DMS114 treated with DMSO at 0.1 percent for 48 hours (cell line): ENCODE results near the gene CCNI2.
A peak's percentile ranks its signal among the peaks of the same experiment; 100 is the strongest.

Experiments
- DNase-seq: peaks from one replicate; lab custom pipeline; 2025; ENCODE audit not compliant: unreplicated experiment; lab: John Stamatoyannopoulos, UW

CCNI2 gene

DNA sequence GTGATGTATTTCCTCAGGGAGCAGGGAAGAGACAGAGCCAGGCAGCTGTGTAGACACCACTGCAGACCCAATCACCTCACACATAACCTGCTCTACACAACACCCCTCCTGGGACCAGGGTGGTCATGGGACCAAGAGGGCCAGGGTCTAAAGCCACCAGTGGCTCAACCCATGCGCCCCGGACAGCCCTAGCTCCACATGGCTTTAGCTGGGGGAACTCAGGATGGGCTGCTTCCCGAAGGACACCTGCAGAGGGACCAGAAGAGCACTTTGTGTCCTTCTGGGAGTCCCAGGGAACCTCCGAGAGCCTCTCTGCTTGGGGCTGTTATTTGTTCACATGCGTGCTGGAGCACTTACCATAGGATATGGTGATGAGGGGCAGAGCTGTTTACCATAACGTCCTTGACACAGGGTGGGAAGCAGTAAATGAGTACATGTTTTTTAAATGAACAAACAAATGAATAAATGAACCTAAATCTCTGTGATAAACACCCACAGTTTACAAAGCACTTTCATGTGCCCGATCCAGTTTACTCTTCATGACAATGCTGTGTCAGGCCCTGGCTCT lies 17.5 kb downstream of the CCNI2 start:
- no peak for DNase-seq

DNA sequence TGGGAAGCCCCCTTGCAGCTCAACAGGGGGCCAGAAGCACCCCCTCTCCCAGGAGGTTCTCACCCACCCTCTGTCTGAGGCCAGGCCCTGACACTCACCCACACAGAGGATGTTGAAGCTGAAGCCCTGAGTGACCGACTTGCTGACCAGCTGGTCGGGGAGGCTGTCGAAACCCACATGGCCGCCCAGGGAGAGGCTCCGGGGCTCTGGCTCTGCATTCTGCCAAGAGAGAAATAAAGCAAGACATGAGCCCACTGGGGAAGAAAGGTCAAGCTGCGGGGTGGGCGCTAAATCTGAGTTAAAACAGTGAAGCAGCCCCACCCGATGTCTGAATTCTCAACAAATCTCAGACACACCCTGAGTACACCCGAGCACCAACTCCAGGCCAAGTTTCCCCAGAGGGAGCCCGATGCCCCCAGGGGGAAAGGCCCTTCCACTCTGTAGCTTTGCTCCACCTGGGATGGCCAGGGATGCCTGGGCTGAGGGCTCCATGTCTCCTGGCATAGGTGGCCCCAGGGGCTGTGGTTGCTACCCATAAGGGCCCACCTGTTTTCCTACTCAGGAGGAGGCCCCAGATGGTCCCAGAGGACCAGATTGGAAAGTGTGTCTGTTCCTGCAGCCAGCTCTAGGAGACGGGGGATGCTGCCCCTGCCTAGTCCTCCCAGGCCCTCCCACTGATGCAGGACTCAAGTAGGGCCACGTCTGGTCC lies 18.2 kb downstream of the CCNI2 start:
- no peak for DNase-seq

DNA sequence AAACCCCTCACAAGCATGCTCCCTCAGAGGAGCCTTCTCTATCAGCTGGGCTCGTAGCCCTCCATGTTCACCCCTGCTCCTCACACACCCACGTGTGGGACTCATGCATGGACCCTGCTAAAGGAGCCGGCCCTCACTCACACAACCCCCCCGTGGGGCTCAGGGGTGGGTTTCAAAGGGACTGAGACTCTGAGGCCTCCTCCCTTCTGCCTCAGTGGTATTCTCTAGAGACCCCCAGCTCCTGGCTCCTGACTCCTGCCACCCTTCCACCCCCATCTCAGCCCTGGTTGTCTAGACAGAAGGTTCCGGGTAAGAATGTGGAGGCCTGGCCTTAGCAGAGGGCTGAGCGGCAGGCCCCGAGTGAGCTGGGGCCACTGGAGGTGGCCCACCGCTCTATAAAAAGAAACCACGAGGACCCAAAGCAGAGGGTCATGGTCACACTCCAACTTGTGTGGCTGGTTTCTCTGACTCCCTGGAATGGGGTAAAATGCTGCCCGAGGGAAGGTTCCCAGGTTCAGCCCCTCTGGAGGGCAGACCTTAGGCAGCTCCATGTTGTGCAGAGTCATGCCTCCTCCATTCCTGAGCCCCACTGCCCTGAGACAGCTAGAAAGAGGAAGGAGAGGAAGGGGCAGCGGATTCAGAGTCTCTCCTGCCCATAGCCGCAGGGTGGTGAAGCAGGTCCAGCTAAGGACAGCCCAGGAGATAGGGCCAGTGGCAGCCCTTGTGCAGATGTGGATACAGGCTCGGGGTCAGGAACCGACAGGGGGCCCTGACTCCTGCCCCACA lies 19.0 kb downstream of the CCNI2 start:
- DNase-seq: no peak

DNA sequence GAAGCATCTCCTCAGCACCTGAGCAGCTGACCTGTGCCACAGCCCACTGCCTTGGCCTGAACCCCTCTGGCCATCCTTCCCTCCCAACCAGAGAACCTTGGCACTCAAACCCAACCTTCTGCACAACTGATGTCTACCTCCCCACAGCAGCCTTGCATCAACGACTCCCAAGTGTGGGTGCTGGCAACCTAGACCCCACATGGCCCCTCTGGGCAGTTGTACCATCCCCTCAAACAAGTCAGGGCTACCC lies 19.5 kb downstream of the CCNI2 start:
- no peak for DNase-seq

DNA sequence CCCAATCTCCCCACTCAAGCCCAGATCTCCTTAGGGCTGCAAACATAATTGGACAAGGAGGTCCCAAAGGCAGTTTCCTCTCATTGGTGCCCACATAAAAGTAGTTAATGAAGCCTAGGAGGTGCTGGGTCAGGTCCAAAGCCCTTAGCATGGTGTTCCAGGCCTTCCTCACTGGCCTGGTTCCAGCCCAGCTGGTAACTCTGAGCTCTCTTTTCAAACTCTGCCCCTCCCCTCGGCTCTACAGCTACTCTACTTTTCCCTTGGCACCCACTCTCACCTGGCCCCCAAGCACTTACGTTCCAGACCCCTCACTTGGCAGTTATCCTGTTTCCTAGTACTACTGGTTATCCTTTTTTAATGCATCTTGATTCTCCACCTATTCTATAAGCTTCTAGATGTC lies 19.9 kb downstream of the CCNI2 start:
- DNase-seq: no peak

DNA sequence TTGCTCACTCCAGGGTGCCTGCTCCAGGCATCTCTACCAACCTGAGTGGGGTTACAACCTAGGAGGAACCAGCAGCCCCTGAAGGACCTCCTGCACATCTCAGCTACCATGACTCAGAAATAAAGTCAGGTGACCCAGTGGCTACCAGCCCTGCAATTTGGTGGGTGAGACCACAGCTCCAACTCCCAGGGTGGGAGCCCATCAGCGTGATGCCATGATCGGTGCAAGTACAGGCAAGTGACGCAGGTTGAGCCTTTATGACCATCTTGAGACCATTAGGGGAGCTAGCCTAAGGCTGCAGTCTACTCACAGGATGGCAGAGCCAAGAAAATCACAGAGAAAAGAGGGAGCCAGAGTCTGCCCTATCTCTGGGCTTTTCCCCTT lies 21.3 kb downstream of the CCNI2 start:
- DNase-seq: no peak

DNA sequence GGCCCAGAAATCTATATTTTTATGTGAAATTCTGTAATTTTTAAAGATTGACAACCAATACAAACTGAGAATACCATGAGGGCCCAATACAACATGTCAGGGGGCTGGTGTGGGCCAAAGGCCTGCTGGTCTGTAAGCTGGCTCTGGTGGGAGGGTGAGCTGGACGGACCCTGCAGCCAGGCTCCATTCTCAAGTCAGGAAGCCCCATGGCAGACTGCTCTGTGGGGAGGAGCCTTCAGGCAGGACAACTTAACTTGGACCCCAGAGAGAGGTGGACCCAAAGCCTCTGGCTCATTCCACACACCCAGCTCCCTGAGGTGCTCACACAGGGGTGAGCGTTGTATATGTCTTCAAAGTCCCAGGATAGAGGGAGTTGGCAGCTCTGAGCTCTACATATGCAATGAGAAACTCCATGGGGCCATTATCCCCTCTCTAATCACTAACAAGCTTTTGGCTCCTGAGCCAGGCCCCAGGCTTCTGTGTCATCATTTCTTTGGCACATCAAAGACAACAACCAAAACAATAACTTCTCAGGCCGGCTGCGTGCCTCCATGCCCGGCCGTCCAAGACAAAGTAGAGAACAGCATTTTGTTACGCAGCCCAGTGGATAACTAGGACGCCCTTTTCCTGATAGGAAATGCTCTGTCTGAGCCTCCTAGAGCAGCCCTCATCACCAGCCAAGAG lies 23.4 kb downstream of the CCNI2 start:
- no peak for DNase-seq

DNA sequence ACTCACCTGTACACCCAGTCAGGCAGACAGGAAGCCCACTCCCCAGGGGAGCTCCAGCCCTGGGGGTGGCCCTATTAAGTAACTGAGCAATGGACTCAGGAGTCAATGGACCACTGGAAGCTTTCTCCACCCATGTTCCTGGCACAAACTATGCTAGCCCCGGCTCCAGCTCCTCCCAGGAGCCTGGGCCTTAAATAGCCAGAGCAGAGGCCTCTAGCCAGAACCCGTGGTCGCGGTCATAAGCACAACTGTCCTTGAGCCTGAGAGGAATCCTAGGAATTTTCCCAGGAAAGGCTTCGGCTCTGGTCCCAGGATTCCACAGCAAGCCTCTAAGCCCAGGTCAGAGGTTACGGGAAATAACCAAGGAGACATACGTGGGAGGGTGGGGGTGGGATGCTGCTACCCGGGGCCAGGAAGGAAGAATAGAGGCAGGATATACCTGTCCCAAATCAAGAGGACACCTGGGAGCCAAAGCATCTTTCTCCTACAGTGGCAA lies 24.3 kb downstream of the CCNI2 start:
- DNase-seq: no peak

DNA sequence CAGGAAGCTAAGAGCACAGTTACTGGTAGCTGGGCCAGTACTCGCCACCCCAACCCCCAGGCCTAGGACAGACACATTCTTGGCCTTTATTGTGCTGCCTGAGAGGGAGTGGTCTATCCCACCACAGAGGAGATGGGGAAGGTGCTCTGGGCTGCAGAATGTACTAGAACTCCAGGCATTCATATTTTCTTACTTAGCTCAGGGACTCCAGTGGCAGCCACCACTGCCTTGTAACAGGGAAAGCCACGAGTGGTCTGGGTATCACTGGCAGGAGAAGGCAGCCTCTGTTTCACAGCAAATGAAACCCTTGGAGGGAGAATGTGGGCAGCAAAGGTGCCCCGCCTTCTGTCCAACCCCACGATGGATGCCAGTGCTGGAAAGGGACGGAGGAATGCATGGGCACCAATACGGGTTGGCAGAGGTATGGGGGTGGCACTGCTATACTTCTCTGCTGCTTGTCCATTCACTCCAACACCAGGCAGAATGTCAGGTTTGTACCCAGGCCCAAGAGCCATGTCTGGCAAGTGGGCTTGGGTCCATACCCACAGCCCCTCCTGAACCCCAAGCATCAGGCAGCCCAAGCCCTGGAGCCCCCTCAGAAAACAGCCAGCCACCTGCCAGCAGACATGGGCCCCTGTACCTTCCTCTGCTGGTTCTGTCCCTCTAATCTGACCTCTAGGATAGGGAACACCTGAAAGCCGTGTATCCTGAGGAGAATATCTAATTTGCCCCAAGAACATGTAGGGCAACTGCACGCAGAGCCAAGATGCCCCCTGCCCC lies 25.3 kb downstream of the CCNI2 start:
- no peak for DNase-seq

DNA sequence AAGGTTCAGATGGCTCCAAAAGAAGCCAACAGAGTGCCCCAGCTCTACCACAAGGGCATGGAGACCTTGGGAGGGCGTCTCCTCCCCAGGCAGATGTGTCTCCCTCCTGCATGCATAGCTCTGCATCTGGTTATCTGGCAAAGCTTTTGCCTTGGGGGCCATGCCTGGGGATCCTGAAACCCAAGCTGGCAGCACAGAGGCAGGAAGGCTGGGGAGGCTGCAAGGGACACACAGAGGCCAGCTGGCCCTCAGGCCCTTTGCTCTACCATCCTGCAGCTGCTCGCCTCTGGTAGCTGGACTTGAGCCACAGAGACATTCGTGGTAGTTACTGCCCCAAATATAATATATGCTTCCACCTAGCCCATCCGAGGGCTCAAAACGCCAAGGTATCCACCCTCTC lies 25.9 kb downstream of the CCNI2 start:
- no peak for DNase-seq

DNA sequence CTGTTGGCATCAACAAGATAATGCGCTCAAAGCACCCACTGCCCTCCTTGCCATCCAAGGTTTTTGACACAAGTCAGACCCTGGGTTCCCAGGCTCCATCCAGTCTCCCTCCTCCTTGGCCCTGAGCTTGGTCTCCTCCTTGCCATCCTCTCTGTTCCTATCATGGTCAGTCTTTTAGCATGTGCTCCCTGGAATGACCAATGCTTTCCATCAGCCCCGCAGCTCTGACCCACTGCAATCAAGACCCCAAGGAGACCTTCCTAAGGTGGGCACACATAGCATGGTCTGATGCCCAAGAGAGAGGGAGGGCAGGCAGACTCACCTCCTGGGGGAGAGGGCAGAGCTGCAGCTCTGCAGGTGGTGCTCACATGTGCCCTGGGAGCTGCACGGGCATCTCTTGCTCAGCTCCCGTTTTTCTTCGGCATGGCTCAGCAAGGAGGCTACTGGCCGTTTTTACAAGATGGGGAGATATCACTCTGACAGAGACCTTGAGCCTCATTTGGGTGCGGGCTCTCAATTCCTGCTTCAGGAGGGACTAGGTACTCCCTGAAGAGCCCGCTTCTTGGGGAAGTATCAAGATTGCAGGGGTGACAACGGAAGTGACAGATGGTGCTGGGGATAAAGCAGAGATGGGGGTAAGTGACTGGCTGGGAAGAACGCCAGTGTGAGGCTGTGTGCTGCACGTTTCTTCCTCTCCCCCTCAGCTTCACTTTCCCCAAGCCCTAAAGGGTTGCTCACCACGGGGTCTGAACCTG lies 26.6 kb downstream of the CCNI2 start:
- no peak for DNase-seq

DNA sequence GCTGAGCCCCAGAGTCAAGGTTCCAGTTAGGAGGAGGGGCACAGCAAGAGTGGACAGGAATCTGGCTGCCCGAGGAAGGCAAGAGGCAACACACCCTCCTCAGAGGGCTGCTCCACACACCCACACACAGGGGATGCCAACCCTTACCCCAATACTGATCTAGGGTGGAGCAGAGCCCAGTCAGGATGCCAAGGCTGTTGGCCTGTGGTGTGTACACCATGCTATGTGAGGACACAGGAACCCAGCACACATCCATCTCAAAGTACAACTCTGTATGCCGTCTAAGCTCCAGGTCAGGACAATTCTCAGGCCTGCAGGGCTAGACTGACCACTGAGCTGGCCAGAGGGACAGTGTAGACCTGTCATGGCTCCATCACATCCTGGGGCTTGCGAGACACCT lies 27.2 kb downstream of the CCNI2 start:
- DNase-seq: no peak

DNA sequence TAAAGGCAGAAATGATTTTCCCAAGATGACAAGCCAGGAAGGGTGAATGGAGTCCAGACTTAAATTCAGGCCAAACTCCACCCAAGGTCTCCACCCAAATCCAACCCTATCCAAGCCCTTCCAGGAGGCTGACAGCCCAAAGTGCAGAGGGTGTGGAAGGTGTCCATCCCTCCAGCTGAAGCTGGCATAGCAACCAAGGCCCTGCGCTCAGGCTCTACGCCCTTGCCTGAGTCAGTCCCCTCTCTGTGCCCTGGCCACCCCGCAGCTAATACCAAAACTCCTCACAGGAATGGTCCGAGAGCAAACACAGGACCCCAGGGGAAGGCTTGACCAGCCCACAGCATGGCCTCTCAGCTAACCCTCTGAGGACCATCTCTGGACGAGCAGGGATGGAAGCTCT lies 27.7 kb downstream of the CCNI2 start:
- DNase-seq: no peak

DNA sequence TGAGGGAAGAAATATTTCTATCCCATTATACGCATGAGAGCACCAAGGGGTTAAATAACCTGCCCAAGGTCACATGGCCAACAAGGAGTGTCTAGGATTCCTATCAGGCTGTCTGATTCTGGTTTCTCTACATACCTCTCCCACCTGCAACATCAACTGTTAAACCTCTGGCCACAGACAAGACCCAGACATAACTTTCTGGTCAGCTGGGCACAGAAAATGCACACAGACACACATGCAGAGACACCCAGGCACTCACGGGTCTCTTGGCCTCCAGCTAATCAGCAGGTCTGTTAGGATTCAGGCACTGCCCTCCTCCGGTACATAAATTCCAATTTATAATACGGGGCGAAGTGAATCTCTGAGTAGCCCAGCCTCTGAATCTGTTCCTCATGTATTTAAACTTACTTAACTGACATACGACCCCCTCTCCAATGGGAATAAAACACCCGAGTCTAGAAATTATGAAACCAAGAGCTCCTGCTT lies 28.3 kb downstream of the CCNI2 start:
- DNase-seq: no peak

DNA sequence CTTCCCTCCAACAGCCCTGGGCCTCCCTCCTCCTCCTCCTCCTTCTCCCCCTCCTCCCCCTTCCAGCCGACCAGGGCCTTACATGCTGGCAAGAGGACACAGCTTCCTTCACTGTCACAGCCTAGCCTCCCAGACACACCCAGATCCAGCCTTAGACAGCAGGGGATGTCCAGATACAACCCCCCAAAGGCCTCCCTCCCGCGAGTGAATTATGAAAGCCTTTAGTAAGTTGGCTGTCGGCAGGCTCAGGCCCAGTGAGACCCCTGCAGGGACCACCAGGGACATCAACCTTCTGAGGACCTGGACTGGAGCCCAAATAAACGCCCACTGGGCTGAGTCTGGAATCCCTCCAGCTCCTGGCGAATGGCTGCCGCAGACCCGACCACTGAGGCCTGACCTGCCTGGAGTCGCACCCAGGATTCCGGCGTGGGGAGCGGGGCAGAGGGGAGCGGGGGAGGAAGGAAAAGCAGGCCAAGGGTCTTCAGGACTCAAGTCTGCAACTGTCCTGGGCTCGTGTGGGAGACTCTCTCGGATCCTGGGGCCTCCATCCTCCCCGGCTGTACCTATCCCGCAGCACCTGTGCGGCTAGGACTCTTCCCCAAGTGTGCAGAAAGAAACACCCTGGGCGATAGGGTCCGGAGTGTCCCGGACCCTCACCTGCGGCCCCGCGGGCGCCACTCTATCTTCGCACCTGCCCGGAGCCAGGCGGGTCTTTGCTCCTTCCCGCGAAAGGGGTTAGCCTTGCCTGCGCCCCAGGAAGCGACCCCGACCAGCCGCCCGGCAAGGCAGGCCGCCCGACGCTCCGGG lies 29.1 kb downstream of the CCNI2 start:
- peak; percentile 16 for DNase-seq

DNA sequence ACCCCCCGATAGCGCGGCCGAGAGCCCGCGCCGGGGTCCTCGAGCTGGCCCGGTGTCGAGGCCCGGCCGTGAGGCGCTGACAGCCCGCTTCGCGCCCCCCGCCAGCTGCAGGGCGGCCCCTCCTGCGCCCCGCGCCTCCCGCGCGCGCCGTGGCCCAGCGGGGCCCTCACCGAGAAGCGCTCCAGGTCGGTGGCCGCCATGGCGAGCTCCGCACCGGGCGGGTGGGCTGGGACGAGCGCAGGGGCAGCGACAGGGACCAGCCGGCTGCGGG lies 29.6 kb downstream of the CCNI2 start:
- no peak for DNase-seq

DNA sequence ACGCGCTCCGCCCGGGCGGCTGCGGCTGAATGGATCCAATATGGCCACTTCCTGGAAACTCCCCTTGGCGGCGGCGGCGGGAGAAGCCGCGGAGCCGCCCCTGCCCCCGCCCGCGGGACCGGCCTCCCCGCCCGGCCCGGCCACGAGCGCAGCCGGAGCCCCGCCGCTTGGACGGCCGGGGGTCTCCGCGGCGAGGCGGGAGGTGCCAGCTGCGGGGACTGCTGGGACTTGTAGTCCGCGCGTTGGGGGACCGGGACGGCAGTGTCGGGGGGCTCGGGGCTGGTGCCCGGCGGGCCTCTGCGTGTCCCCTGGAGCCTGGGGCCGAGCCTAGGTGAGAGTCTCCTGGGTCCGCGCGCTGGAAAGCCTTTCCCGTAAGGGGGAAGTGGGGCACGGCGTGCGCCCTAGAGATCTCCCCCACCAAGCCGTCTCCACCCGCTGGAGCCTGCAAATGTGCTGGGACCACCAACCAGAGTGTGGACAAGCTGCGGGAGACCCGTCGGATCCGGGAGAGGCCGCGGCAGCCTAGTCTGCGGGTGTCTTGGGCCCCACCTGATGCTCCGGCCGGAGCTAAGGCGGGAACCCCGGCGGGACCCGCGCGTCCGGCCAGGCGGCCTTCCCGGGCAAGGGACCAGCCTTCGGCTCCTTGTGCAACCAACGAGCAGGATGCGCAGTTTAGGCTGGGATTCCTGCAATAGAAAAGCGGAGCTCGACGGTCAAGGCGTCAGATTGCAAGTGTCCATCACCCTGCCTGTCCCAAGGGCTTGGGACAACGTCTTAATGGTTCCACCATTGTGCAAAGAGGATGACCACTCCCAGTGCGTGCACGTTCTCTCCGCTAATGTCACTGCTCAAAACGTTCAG lies 30.2 kb downstream of the CCNI2 start, which contains the start of gene SEPTIN8:
Gene SEPTIN8, minus strand, starts transcription at position 31 of the 861 bp plus-strand sequence. CDS start 102 bp downstream, outside the sequence.
- DNase-seq: peak; percentile 24

DNA sequence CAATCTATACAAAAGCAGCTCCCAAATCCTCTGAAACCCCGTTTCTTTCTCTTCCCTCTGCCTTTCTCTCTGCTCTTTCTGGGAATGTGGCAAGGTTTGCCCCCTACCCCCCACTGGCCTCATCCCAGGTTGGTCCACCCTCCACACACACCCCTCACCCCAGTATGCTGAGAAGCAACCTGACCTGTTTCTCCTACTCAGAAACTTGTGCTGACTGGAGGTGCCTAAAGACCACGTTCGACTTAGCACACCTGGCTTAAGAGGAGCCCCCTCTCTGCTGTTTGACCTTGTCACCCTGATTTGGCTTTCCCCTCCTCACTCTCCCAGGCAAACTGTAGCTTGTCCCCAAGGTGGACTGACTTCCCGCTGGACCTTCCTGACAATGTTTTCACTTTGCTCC lies 30.9 kb downstream of the CCNI2 start:
- no peak for DNase-seq

DNA sequence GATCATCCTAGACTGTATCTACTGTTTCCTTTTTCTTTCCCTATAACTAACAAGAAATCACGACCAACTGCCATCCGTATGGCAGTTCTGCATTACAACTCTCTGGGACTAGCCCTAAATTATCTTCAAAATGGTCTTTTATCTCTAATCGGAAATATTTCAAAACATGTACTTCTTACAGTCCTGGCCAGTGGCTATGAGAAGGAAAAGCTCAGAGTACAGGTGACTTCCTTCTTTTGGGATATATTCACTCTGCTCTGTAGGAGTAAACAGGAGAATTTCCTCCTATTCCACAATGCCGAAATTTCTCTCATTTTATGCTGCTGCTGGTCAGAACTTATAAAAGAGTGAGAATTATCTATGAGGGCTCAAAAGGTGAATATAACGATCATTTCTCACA lies 31.6 kb downstream of the CCNI2 start:
- no peak for DNase-seq
